Neuronal stem cell (in vitro differentiated cells): ENCODE measurements around the gene MBLAC2. TPM values are rescaled to one million over a fixed set of nuclear protein-coding genes. Genes with fewer than 3 reads are reported as not detected.

Experiments used
- DNase-seq: peaks from one replicate; pipeline ENCODE4 v3.0.0-alpha.2; 2013; ENCODE audit warnings: low spot score
- H2AFZ ChIP-seq: one replicate; pipeline ENCODE4 v1.6.1; 2013; ENCODE audit warnings: mild to moderate bottlenecking, low read length, inconsistent platforms
- H2AK5ac ChIP-seq: 2 replicates; pipeline ENCODE4 v1.6.1; 2013; ENCODE audit warnings: low read depth, mild to moderate bottlenecking, inconsistent platforms, low read length, moderate library complexity, mixed read lengths
- H2BK120ac ChIP-seq: 2 replicates; pipeline ENCODE4 v1.6.1; 2013; ENCODE audit warnings: low read depth, mild to moderate bottlenecking, inconsistent platforms, low read length, moderate library complexity, mixed read lengths
- H2BK12ac ChIP-seq: one replicate; pipeline ENCODE4 v1.6.1; 2013; ENCODE audit warnings: low read length, inconsistent platforms
- H2BK15ac ChIP-seq: 2 replicates; pipeline ENCODE4 v1.6.1; 2013; ENCODE audit warnings: mild to moderate bottlenecking, low read length, inconsistent platforms, mixed read lengths
- H2BK5ac ChIP-seq: one replicate; pipeline ENCODE4 v1.6.1; 2013; ENCODE audit warnings: inconsistent platforms, mild to moderate bottlenecking, low read length, moderate library complexity
- H3K14ac ChIP-seq: one replicate; pipeline ENCODE4 v1.6.1; 2013; ENCODE audit warnings: low read length, inconsistent platforms
- H3K18ac ChIP-seq: 2 replicates; pipeline ENCODE4 v1.6.1; 2013; ENCODE audit warnings: low read length, inconsistent platforms
- H3K23ac ChIP-seq: 2 replicates; pipeline ENCODE4 v1.6.1; 2013; ENCODE audit warnings: low read depth, mild to moderate bottlenecking, mixed read lengths, low read length, inconsistent platforms; ENCODE audit not compliant: poor library complexity
- H3K27ac ChIP-seq: replicated peaks from 3 replicates; pipeline ENCODE4 v1.5.1; 2013; ENCODE audit warnings: low read length, inconsistent platforms
- H3K27me3 ChIP-seq, 3 experiments: 2 replicates each; pipeline ENCODE4 v1.6.1; 2013; ENCODE audit warnings: low read length in 3 of 3, mild to moderate bottlenecking in 2 of 3, inconsistent platforms in 1 of 3, low read depth in 1 of 3, mixed read lengths in 1 of 3, moderate library complexity in 1 of 3; ENCODE audit not compliant: control insufficient read depth in 3 of 3, insufficient read depth in 3 of 3
- H3K36me3 ChIP-seq, 2 donors: replicated peaks in 1 of 2; 2 replicates each; pipeline ENCODE4 v1.6.1; 2013; ENCODE audit warnings: low read length in 2 of 2; ENCODE audit not compliant: control insufficient read depth in 2 of 2, insufficient read depth in 2 of 2
- H3K4ac ChIP-seq: 2 replicates; pipeline ENCODE4 v1.6.1; 2013; ENCODE audit warnings: inconsistent platforms, mild to moderate bottlenecking, low read length, moderate library complexity
- H3K4me1 ChIP-seq, 2 donors: 1 replicate in 1 of 2; 2 replicates in 1 of 2; pipeline ENCODE4 v1.6.1; 2013; ENCODE audit warnings: low read length in 2 of 2, low read depth in 1 of 2; ENCODE audit not compliant: control insufficient read depth in 2 of 2, insufficient read depth in 1 of 2
- H3K4me2 ChIP-seq: one replicate; pipeline ENCODE4 v1.6.1; 2013; ENCODE audit warnings: mild to moderate bottlenecking, low read length, inconsistent platforms; ENCODE audit not compliant: insufficient read depth, poor library complexity, severe bottlenecking
- H3K4me3 ChIP-seq, 2 donors: 2 replicates each; pipeline ENCODE4 v1.5.1; 2013; ENCODE audit warnings: low read length in 2 of 2, mild to moderate bottlenecking in 2 of 2, inconsistent platforms in 1 of 2, moderate library complexity in 1 of 2
- H3K79me1 ChIP-seq: one replicate; pipeline ENCODE4 v1.6.1; 2013; ENCODE audit warnings: low read depth, mild to moderate bottlenecking, inconsistent platforms, low read length, moderate library complexity
- H3K9ac ChIP-seq: one replicate; pipeline ENCODE4 v1.6.1; 2013; ENCODE audit warnings: mild to moderate bottlenecking, low read depth, low read length, inconsistent platforms; ENCODE audit not compliant: poor library complexity
- H3K9me3 ChIP-seq, 2 donors: replicated peaks in 1 of 2; 2 replicates each; pipeline versions ENCODE3 to v1.6.1; 2013; ENCODE audit warnings: low read length in 2 of 2, mild to moderate bottlenecking in 2 of 2, inconsistent platforms in 1 of 2, low read depth in 1 of 2, mixed read lengths in 1 of 2, moderate library complexity in 1 of 2; ENCODE audit not compliant: control insufficient read depth in 2 of 2, insufficient read depth in 1 of 2
- H4K8ac ChIP-seq: one replicate; pipeline ENCODE4 v1.6.1; 2013; ENCODE audit warnings: low read depth, mild to moderate bottlenecking, inconsistent platforms, low read length, moderate library complexity
- H4K91ac ChIP-seq: one replicate; pipeline ENCODE4 v1.6.1; 2013; ENCODE audit warnings: low read length, low read depth, mild to moderate bottlenecking, inconsistent platforms; ENCODE audit not compliant: poor library complexity
- WGBS, 2 donors: extraction: QIAGEN DNeasy Blood & Tissue Kit; methylation state at CpG; one replicate each; pipeline ENCODE4 v1.1.7; 2013; ENCODE audit warnings: missing lambda C conversion rate in 2 of 2, mixed read lengths in 1 of 2; ENCODE audit not compliant: insufficient read length in 2 of 2, insufficient replicate concordance in 1 of 2; ENCODE audit errors: extremely low coverage in 2 of 2; 5-methylcytosine and 5-hydroxymethylcytosine counted together
- polyA plus RNA-seq, 2 experiments: library from polyadenylated mRNA; stranded (reverse); fragments of 200-250 nt; gene quantifications; one replicate each; pipeline ENCODE4 v1.2.3, GENCODE V29; 2013

Gene MBLAC2
- 4.9 TPM for polyA plus RNA-seq (2013, experiment 1 of 2)
- polyA plus RNA-seq (2013, experiment 2 of 2): 5.1 TPM

DNA sequence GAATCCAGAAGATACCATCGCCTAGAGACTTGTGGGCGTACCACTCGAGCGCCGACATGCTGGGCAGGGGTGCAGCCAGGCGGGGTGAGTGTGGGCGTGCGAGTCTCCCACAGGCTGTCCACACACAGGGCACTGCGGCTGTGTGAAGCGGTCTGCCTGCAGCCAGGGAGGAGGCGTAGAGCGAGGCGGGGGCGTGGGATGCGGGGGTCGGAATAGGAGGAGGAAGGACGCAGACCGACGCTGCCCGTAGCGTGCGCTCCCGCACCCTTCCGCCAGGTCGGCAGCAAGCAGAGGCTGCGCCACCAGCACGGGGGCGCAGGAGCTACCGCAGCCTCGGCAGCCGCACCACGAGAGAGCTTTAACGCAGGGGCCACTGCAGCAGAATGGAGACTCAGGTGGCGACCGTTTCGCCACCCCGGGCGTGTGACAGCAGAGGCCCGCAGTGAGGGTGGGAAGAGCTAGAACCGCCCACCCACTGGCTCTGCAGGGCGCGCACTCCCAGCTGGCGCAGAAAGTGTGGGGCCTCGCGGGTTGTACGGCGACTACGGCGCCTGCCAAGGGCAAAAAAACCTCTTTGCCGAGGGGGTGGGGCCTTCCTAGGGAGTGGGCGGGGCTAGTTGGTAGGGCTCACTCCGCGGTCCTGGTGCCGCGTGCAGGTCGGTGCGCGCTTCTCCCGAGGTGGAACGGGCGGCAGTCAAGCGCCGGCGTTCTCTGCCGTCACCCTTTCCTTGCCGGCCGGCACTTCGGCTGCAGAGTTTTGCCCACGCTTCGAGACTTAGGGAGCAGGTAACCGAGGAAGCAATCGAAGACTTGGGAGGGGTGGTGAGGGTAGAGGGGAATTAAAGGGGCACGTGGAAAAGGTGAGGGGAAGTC, at the start of gene MBLAC2, which contains the start of gene POLR3G:
TSS of gene MBLAC2 (minus strand) at position 537 of the 873 bp plus-strand sequence. CDS start at position 58, 479 bp downstream.
TSS of gene POLR3G (plus strand) at position 630 of the 873 bp plus-strand sequence. CDS start 10,704 bp downstream, outside the sequence.
- no peak within 1 kb of the TSS for H3K4ac ChIP-seq
- H2BK5ac ChIP-seq: peak within 1 kb of the TSS; percentile 92
- peak within 1 kb of the TSS; percentile 98 for H3K4me2 ChIP-seq
- H3K36me3 ChIP-seq: no peaks in the 10 kb centered on the region
- H4K91ac ChIP-seq: no peak within 1 kb of the TSS
- H3K79me1 ChIP-seq: no peaks in the 10 kb centered on the region
- peaks cover 2 to 16% of the 10 kb centered on the region in 2 donors for H3K4me1 ChIP-seq
- peak; percentile 81 for DNase-seq
- no peak within 1 kb of the TSS for H4K8ac ChIP-seq
- peak within 1 kb of the TSS; percentile 50 for H3K27ac ChIP-seq
- H3K9ac ChIP-seq: peak within 1 kb of the TSS; percentile 97
- H3K27me3 ChIP-seq: peaks cover 0 to 14% (median 0%) of the 10 kb centered on the region in 3 experiments
- H2AFZ ChIP-seq: peak within 1 kb of the TSS; percentile 94
- H2BK12ac ChIP-seq: peak within 1 kb of the TSS; percentile 91
- H3K23ac ChIP-seq: peak within 1 kb of the TSS; percentile 96
- H2BK120ac ChIP-seq: no peak within 1 kb of the TSS
- WGBS, 2 donors: no CpG with 5 or more reads among the region's 73 CpGs
- peak within 1 kb of the TSS; percentile 79 for H2BK15ac ChIP-seq
- no peaks in the 10 kb centered on the region for H3K9me3 ChIP-seq
- H2AK5ac ChIP-seq: no peak within 1 kb of the TSS
- peak within 1 kb of the TSS; percentile 98 for H3K18ac ChIP-seq
- peak within 1 kb of the TSS; percentile 94 for H3K14ac ChIP-seq
- peak within 1 kb of the TSS; percentile 61 to 87 for H3K4me3 ChIP-seq

DNA sequence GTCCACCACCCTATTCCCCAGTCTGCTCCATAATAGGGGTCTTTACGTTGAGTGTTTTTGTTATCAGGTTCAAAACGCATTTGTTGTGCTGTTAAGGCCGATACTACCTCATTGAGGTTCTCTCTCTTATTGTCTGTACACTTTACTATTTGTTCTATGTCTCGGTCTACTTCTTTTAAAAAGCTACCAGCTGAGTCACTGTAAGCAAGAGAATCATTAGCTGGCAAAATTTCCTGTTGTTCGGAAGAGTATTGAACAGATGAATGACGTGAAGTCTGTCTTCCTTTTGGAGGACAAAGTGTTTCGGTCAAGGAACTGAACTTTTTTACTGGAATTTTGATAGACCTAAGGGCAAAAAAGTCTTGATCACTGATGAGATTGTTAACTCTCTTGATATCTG, 44.5 kb upstream of the MBLAC2 start:
- Histone ChIP-seq H2AFZ (no peak overlapping the region), H3K9me3 (no peaks in the 10 kb centered on the region), H3K27me3 (no peaks in the 10 kb centered on the region), H3K36me3 (peaks cover 0 to 60% of the 10 kb centered on the region in 2 donors), H2BK5ac (no peak overlapping the region), H4K91ac (no peak overlapping the region), H4K8ac (no peak overlapping the region), H2BK12ac (no peak overlapping the region), H3K18ac (no peak overlapping the region), H3K23ac (no peak overlapping the region), H2BK120ac (no peak overlapping the region), H3K27ac (no peak overlapping the region), H3K4me1 (no peaks in the 10 kb centered on the region), H3K79me1 (no peaks in the 10 kb centered on the region), H3K4me2 (no peak overlapping the region), H3K4me3 (no peak overlapping the region), H2BK15ac (no peak overlapping the region), H3K4ac (no peak overlapping the region), H3K9ac (no peak overlapping the region), H2AK5ac (no peak overlapping the region), H3K14ac (no peak overlapping the region)
- no CpG with 5 or more reads among the region's 7 CpGs for WGBS, 2 donors
- no peak for DNase-seq

DNA sequence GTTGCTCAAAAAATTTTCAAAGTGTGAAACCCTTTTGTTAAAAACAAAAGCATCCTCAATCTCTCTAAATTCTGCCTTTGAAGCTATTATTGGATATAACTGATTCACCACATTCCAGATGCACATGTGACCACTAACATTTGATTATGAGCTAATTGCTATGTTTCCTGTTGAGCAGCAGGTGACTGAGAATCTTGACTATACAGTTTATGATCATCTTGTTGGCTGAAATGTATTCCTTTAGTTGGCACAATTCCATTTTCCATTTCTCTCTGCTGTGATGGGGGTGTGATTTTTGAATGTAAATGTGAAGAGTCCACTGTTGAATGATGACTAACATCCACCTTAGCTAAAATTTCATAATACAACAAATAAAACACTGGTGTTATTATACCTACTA, 44.1 kb upstream of the MBLAC2 start:
- Histone ChIP-seq H3K4me1 (no peaks in the 10 kb centered on the region), H3K4ac (no peak overlapping the region), H3K36me3 (peaks cover 0 to 56% of the 10 kb centered on the region in 2 donors), H3K27ac (no peak overlapping the region), H2AFZ (no peak overlapping the region), H2AK5ac (no peak overlapping the region), H3K4me3 (no peak overlapping the region), H2BK5ac (no peak overlapping the region), H3K18ac (no peak overlapping the region), H3K79me1 (no peaks in the 10 kb centered on the region), H3K27me3 (no peaks in the 10 kb centered on the region), H2BK15ac (no peak overlapping the region), H3K9me3 (no peaks in the 10 kb centered on the region), H3K23ac (no peak overlapping the region), H3K14ac (no peak overlapping the region), H3K4me2 (no peak overlapping the region), H4K91ac (no peak overlapping the region), H4K8ac (no peak overlapping the region), H3K9ac (no peak overlapping the region), H2BK120ac (no peak overlapping the region), H2BK12ac (no peak overlapping the region)
- DNase-seq: no peak

DNA sequence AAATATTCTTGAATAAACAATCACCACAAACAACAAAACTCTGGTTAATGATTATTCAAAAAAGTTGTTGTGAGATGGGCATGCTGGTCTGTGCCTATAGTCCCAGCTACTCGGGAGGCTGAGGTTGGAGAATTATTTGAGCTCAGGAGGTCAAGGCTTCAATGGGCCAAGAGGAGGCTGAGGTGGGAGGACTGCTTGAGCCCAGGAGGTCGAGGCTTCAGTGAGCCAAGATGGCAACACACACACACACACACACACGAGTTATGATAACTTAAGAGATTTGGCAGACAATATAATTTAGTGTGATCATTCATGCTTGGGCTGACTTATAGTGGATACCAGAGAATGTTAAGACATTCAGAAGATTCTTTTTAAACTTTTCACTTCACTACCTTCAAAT, 39.9 kb upstream of the MBLAC2 start:
- DNase-seq: no peak

More for the DNA sequence above, 39.9 kb upstream of the MBLAC2 start:
- no peaks in the 10 kb centered on the region for H3K27me3 ChIP-seq
- H2BK5ac ChIP-seq: no peak overlapping the region
- H2BK12ac ChIP-seq: no peak overlapping the region
- H3K18ac ChIP-seq: no peak overlapping the region
- H4K91ac ChIP-seq: no peak overlapping the region
- H3K4me1 ChIP-seq: no peaks in the 10 kb centered on the region
- H3K4ac ChIP-seq: no peak overlapping the region
- no peak overlapping the region for H2AFZ ChIP-seq
- H3K27ac ChIP-seq: no peak overlapping the region
- no peak overlapping the region for H3K23ac ChIP-seq
- peaks cover 0 to 17% of the 10 kb centered on the region in 2 donors for H3K36me3 ChIP-seq
- no peak overlapping the region for H2BK15ac ChIP-seq
- H3K4me3 ChIP-seq: no peak overlapping the region
- WGBS, 2 donors: no CpG with 5 or more reads among the region's 3 CpGs
- peak overlapping the region; percentile 82 for H4K8ac ChIP-seq
- no peak overlapping the region for H3K4me2 ChIP-seq
- H2BK120ac ChIP-seq: no peak overlapping the region
- H3K79me1 ChIP-seq: no peaks in the 10 kb centered on the region
- no peak overlapping the region for H2AK5ac ChIP-seq
- no peak overlapping the region for H3K9ac ChIP-seq
- no peak overlapping the region for H3K14ac ChIP-seq
- no peaks in the 10 kb centered on the region for H3K9me3 ChIP-seq
